Suppressor macrophage (primary cell): ENCODE results near the gene SLC39A12.
"Not testable (repeated sequence)": the region's sequence is repeated elsewhere in the genome, so short reads cannot be mapped to it uniquely, and the experiment has no call there.

Source experiments
- DNase-seq, 4 experiments: peaks; one replicate each; pipeline ENCODE4 v3.0.0-alpha.2; 2020 to 2022
- total RNA-seq, 17 experiments: gene quantifications; one replicate each; lab custom pipeline; 2026; ENCODE audit warnings: mixed read lengths in 6 of 17, inconsistent platforms in 3 of 17; lab: John Stamatoyannopoulos, UW

The SLC39A12 gene
- 0 to 2.5 (median 0.14) reads per million in 17 experiments for total RNA-seq

- DNase-seq, result no peak
Measured at GRCh38 chr10:17951868-17952371, at the start of gene SLC39A12. SLC39A12 (plus strand) TSS chr10:17951918; CDS start chr10:17953277, 1,359 bp downstream.

- no peak for DNase-seq
Measured at GRCh38 chr10:17904564-17904963, 47.2 kb upstream of the SLC39A12 start.

GRCh38 chr10:17905491-17905890, 46.2 kb upstream of the SLC39A12 start:
- DNase-seq, result no peak

- DNase-seq, result no peak
Measured at GRCh38 chr10:17906002-17906401, 45.7 kb upstream of the SLC39A12 start.

GRCh38 chr10:17907641-17908040, 44.1 kb upstream of the SLC39A12 start:
- DNase-seq, result no peak

- DNase-seq, result peak; percentile 50 to 70 (median 65)
Measured at GRCh38 chr10:17910125-17910789, 41.5 kb upstream of the SLC39A12 start.

GRCh38 chr10:17912754-17913153, 39.0 kb upstream of the SLC39A12 start:
- DNase-seq, result no peak

- DNase-seq, result no peak
Measured at GRCh38 chr10:17913604-17914003, 38.1 kb upstream of the SLC39A12 start.

- DNase-seq, result no peak
Measured at GRCh38 chr10:17914169-17915045, 37.3 kb upstream of the SLC39A12 start.

- no peak for DNase-seq
Measured at GRCh38 chr10:17915181-17915580, 36.5 kb upstream of the SLC39A12 start.

- no peak for DNase-seq
Measured at GRCh38 chr10:17918187-17918903, 33.4 kb upstream of the SLC39A12 start.

- DNase-seq, result no peak
Measured at GRCh38 chr10:17921378-17921777, 30.3 kb upstream of the SLC39A12 start.

- no peak for DNase-seq
Measured at GRCh38 chr10:17923728-17924127, 28.0 kb upstream of the SLC39A12 start.

- DNase-seq, result no peak
Measured at GRCh38 chr10:17943033-17943745, 8.5 kb upstream of the SLC39A12 start.

- DNase-seq, result not testable (repeated sequence)
Measured at GRCh38 chr10:17950269-17950668, 1.4 kb upstream of the SLC39A12 start.

- DNase-seq, result no peak
Measured at GRCh38 chr10:17950726-17951125, 992 bp upstream of the SLC39A12 start.

GRCh38 chr10:17954372-17954771, 2.7 kb downstream of the SLC39A12 start:
- not testable (repeated sequence) for DNase-seq

GRCh38 chr10:17954861-17955260, 3.1 kb downstream of the SLC39A12 start:
- DNase-seq, result no peak

- DNase-seq, result no peak
Measured at GRCh38 chr10:17958049-17958448, 6.3 kb downstream of the SLC39A12 start.

GRCh38 chr10:17959870-17960269, 8.2 kb downstream of the SLC39A12 start:
- DNase-seq, result no peak

GRCh38 chr10:17961551-17962422, 10.1 kb downstream of the SLC39A12 start:
- DNase-seq, result peak in 1 of 4 experiments; percentile 23
